Activated T-helper 1 cell treated with anti-CD3 and anti-CD28 coated beads, Interleukin-12 subunit alpha, Interleukin-12 subunit beta, Interleukin-2, Interleukin-4 antibody, amounts not matched to agents 30 ng/mL and 10 ng/mL and 1 ng/mL, durations not matched to agents 14 hours and 24 hours and 36 hours (primary cell): ENCODE data around the gene MT3. TPM values are rescaled to one million over a fixed set of nuclear protein-coding genes. Genes with fewer than 3 reads are reported as not detected.
"Not testable (repeated sequence)": the region's sequence is repeated elsewhere in the genome, so short reads cannot be mapped to it uniquely, and the experiment has no call there.

Source experiments
- DNase-seq: peaks from one replicate; pipeline ENCODE4 v3.0.0; 2021; ENCODE audit warnings: low spot score
- H3K27ac Mint-ChIP-seq: one replicate; pipeline ENCODE4 v1.8.0; 2021; ENCODE audit warnings: mild to moderate bottlenecking, mixed read lengths
- H3K27me3 Mint-ChIP-seq: one replicate; pipeline ENCODE4 v1.8.0; 2022; ENCODE audit warnings: mild to moderate bottlenecking, moderate library complexity, mixed read lengths; ENCODE audit not compliant: insufficient read depth
- H3K36me3 Mint-ChIP-seq: one replicate; pipeline ENCODE4 v1.8.0; 2021; ENCODE audit warnings: low read depth, mixed read lengths
- H3K4me1 Mint-ChIP-seq: one replicate; pipeline ENCODE4 v1.8.0; 2021; ENCODE audit warnings: low read depth, mixed read lengths
- H3K4me3 Mint-ChIP-seq: one replicate; pipeline ENCODE4 v1.8.0; 2021; ENCODE audit warnings: mild to moderate bottlenecking, moderate library complexity, mixed read lengths
- H3K9me3 Mint-ChIP-seq: one replicate; pipeline ENCODE4 v1.8.0; 2021; ENCODE audit warnings: mixed read lengths
- intact Hi-C: fragments of 100-400 bp; cut with micrococcal nuclease; formaldehyde crosslinking; loops from one replicate; pipeline ENCODE4 v1.15.1; 2024
- total RNA-seq: library from RNA; stranded (reverse); gene quantifications from 2 replicates; pipeline ENCODE4 v1.2.3, GENCODE V29; 2022

The MT3 gene
- total RNA-seq, 1 donor from 2014 or later, result 1.9 TPM

GRCh38 chr16:56560447-56560846 is 28.9 kb upstream of the MT3 start:
- Mint-ChIP-seq H3K9me3 (no peaks in the 10 kb centered on the region), H3K4me3 (no peak overlapping the region), H3K27ac (no peak overlapping the region), H3K4me1 (no peaks in the 10 kb centered on the region), H3K36me3 (no peaks in the 10 kb centered on the region), H3K27me3 (peaks cover 15% of the 10 kb centered on the region)
- DNase-seq, result no peak
- intact Hi-C loops, result no loop called here

DNA sequence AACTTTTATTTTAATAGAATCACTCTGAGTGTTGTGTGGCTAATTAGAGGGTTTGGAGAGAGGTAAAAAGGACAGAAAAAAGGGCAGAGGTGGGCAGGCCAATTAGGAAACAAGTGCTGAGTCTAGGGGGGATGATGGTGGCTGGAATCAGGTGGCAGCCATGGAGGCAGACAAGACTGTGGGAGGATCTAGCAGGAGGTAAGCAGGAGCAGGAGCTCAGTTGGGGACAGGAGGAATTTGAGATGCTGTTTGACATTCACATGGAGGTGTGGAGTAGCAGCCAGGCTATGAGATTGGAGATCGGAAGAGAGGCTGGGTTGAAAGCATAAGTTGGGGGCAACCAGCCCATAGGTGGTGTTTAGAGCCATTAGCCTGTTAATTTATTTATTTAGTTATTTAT is 28.2 kb upstream of the MT3 start:
- Mint-ChIP-seq H3K27ac (no peak overlapping the region), H3K36me3 (no peaks in the 10 kb centered on the region), H3K4me1 (no peaks in the 10 kb centered on the region), H3K27me3 (peaks cover 19% of the 10 kb centered on the region), H3K9me3 (no peaks in the 10 kb centered on the region), H3K4me3 (no peak overlapping the region)
- intact Hi-C loops, result no loop called here
- no peak for DNase-seq

DNA sequence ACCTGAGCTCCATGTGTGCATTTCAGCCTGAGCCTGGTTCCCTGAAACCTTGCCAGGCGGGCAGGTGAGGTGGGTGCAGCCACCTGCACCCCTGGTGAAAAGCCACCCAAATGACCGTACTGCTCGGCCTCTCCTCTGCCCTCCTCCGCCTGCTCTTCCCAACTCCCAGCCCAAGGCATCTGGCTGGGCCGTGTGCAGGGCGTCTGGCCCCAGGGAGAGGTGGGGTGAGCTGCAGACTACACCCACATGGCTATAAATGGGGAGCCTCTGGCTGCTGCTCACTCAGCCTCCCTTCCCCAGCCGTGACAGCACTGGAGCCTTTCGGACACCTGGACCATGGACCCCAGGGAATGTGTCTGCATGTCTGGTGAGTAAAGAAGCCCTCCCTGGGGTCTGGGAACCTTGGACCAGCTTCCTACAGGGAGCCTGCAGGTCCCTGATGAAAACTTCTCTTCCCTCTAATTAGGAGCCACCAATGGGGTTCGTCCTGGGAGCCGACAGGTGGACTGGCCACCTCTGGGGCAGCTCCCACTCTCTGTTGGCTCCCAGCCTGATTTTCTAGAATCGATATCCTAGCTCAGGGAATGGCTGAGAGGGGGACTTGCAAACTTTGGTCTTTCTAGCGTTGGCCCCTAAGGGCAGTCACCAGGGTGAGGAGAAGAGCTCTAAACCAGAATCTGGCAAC is 24.4 kb upstream of the MT3 start, which contains the start of gene MT4:
Gene MT4 (plus strand): TSS at position 281 of the 685 bp plus-strand sequence. CDS start 56 bp downstream, at position 337.
- H3K27ac Mint-ChIP-seq, result no peak within 1 kb of the TSS
- no peak for DNase-seq

GRCh38 chr16:56569971-56570370 is 19.4 kb upstream of the MT3 start:
- Mint-ChIP-seq H3K4me3 (no peak overlapping the region), H3K4me1 (peaks cover 6% of the 10 kb centered on the region), H3K27me3 (peaks cover 22% of the 10 kb centered on the region), H3K36me3 (no peaks in the 10 kb centered on the region), H3K9me3 (no peaks in the 10 kb centered on the region), H3K27ac (no peak overlapping the region)
- intact Hi-C loops, result no loop called here
- no peak for DNase-seq

More for the DNA sequence above, 24.4 kb upstream of the MT3 start, which contains the start of gene MT4:
- Mint-ChIP-seq H3K4me3 (no peak within 1 kb of the TSS), H3K36me3 (no peaks in the 10 kb centered on the region), H3K4me1 (peaks cover 6% of the 10 kb centered on the region), H3K27me3 (peaks cover 25% of the 10 kb centered on the region), H3K9me3 (no peaks in the 10 kb centered on the region)
- intact Hi-C loops, result no loop called here

- Mint-ChIP-seq H3K9me3 (no peaks in the 10 kb centered on the region), H3K4me3 (no peak overlapping the region), H3K36me3 (no peaks in the 10 kb centered on the region), H3K27ac (no peak overlapping the region), H3K27me3 (peaks cover 18% of the 10 kb centered on the region), H3K4me1 (peaks cover 3% of the 10 kb centered on the region)
- DNase-seq, result no peak
- intact Hi-C loops, result no loop called here
Observed at GRCh38 chr16:56571525-56571924, 17.8 kb upstream of the MT3 start.

GRCh38 chr16:56574625-56575024 is 14.7 kb upstream of the MT3 start:
- no peaks in the 10 kb centered on the region for H3K36me3 Mint-ChIP-seq
- H3K4me1 Mint-ChIP-seq, result peaks cover 10% of the 10 kb centered on the region
- no peak overlapping the region for H3K4me3 Mint-ChIP-seq
- H3K9me3 Mint-ChIP-seq, result no peaks in the 10 kb centered on the region
- no peak overlapping the region for H3K27ac Mint-ChIP-seq
- DNase-seq, result no peak
- intact Hi-C loops, result loop anchor here (5.0 kb wide), 1 partner anchor 293 kb away; the partner anchor contains the start of gene SLC12A3
- peaks cover 8% of the 10 kb centered on the region for H3K27me3 Mint-ChIP-seq

GRCh38 chr16:56576585-56577299 is 12.6 kb upstream of the MT3 start:
- Mint-ChIP-seq H3K9me3 (no peaks in the 10 kb centered on the region), H3K36me3 (no peaks in the 10 kb centered on the region), H3K27me3 (peaks cover 23% of the 10 kb centered on the region), H3K4me3 (no peak overlapping the region), H3K4me1 (peaks cover 10% of the 10 kb centered on the region), H3K27ac (no peak overlapping the region)
- intact Hi-C loops, result loop anchor here (1.0 to 5.0 kb wide), 10 partner anchors 24 to 291 kb away; partner anchors contain the start of genes MT1E, MT1X, MT2A and NUP93
- DNase-seq, result peak; percentile 81

DNA sequence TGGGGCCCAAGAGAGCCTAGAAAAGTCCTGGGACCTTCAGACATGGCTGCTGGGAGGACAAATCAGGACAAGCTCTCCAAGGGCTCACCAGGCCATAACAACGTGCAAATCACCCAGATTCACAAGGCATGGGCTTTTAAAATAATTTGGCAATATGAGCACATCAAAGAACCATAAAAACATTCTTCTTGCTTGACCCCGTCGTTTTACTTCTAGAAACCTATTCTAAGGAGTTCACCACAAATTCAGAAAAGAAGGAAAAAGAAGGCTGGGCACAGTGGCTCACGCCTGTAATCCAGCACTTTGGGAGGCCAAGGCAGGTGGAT is 12.1 kb upstream of the MT3 start:
- Mint-ChIP-seq H3K27ac (no peak overlapping the region), H3K4me1 (peaks cover 10% of the 10 kb centered on the region), H3K27me3 (peaks cover 23% of the 10 kb centered on the region), H3K4me3 (no peak overlapping the region), H3K36me3 (no peaks in the 10 kb centered on the region), H3K9me3 (no peaks in the 10 kb centered on the region)
- intact Hi-C loops, result loop anchor here (1.0 to 5.0 kb wide), 10 partner anchors 23 to 290 kb away; partner anchors contain the start of genes MT1E, MT1X, MT2A and NUP93
- no peak for DNase-seq

DNA sequence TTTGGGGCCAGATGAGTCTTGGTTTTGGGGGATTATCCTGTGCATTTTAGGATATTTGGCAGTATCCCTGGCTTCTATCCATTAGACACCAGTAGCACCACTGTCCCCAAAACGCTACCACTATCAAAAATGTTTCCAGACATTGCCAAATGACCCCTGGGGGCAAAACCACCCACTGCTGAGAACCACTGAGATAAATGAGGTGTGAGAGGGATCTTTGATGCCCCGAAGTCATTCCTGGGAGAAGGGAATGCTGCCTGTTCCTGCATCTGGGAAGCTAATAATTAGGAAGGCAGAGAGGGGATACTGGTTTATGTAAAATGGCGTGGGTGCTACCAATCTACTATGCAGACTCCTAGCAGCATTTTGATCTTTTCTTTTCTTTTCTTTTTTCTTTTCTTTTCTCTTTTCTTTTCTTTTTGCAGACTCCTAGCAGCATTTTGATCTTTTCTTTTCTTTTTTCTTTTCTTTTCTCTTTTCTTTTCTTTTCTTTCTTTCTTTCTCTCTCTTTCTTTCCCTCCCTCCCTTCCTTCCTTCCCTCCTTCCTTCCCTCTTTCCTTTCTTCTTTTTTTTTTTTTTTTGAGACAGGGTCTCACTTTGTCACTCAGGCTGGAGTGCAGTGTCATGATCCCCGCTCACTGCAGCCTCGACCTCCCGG is 8.8 kb upstream of the MT3 start:
- H3K27me3 Mint-ChIP-seq, result peaks cover 24% of the 10 kb centered on the region

GRCh38 chr16:56582911-56583310 is 6.4 kb upstream of the MT3 start:
- peaks cover 28% of the 10 kb centered on the region for H3K27me3 Mint-ChIP-seq
- intact Hi-C loops, H3K4me1 Mint-ChIP-seq, H3K36me3 Mint-ChIP-seq, H3K9me3 Mint-ChIP-seq, DNase-seq, H3K4me3 Mint-ChIP-seq, H3K27ac Mint-ChIP-seq: not testable (repeated sequence)

More for the DNA sequence above, 8.8 kb upstream of the MT3 start:
- no peak overlapping the region for H3K27ac Mint-ChIP-seq
- no peak for DNase-seq
- H3K9me3 Mint-ChIP-seq, result no peaks in the 10 kb centered on the region
- intact Hi-C loops, result no loop called here
- H3K36me3 Mint-ChIP-seq, result no peaks in the 10 kb centered on the region
- H3K4me1 Mint-ChIP-seq, result peaks cover 10% of the 10 kb centered on the region
- H3K4me3 Mint-ChIP-seq, result no peak overlapping the region

- Mint-ChIP-seq H3K4me3 (no peak overlapping the region), H3K9me3 (no peaks in the 10 kb centered on the region), H3K27me3 (peaks cover 33% of the 10 kb centered on the region), H3K36me3 (no peaks in the 10 kb centered on the region), H3K4me1 (peaks cover under 1% of the 10 kb centered on the region), H3K27ac (no peak overlapping the region)
- intact Hi-C loops, result no loop called here
- DNase-seq, result no peak
Observed at GRCh38 chr16:56583351-56584168, 5.8 kb upstream of the MT3 start.

GRCh38 chr16:56584276-56584675 is 5.1 kb upstream of the MT3 start:
- intact Hi-C loops, result no loop called here
- H3K4me1 Mint-ChIP-seq, result peaks cover 5% of the 10 kb centered on the region
- DNase-seq, result no peak
- H3K36me3 Mint-ChIP-seq, result peaks cover 3% of the 10 kb centered on the region
- no peak overlapping the region for H3K4me3 Mint-ChIP-seq
- no peak overlapping the region for H3K27ac Mint-ChIP-seq
- H3K9me3 Mint-ChIP-seq, result no peaks in the 10 kb centered on the region
- H3K27me3 Mint-ChIP-seq, result peaks cover 37% of the 10 kb centered on the region
